ENCODE measurements around the gene STK4. TPM values are rescaled to one million over a fixed set of nuclear protein-coding genes. Genes with fewer than 3 reads are reported as not detected.
A peak's percentile ranks its signal among the peaks of the same experiment; 100 is the strongest.

STK4 gene
- total RNA-seq, 6 experiments from 2014 or later: 34.3 to 46.6 (median 36.6) TPM

DNA sequence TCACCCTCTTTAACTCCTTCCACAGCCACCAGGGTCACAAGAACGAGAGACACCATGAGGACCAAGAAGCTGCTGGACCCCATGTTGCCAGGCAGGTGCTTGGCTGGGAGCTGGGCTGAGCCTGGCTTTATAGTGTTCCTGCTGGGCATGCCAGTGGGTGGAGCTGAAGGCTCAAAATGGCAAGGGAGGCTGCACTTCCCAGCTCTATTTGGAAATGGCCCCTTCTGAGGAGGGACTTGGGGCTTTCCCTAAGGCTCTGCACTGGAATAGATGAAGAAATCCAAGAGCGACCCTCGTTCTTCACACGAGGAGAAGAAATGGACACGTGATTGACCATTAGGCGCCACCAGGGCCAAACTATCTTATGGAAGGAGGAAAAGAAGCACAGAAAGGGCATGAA is 158.1 kb downstream of the STK4 start, which contains the start of gene WFDC12:
Gene WFDC12, minus strand, starts transcription at position 101 of the 400 bp plus-strand sequence. Its CDS starts 18 bp downstream, at position 83.
- H3K9me3 Mint-ChIP-seq: no peaks in the 10 kb centered on the region
- DNase-seq: no peak
- H3K27me3 Mint-ChIP-seq (ENCODE audit: insufficient read depth): peaks cover 12% of the 10 kb centered on the region
- TF ChIP-seq, protein P1, sequence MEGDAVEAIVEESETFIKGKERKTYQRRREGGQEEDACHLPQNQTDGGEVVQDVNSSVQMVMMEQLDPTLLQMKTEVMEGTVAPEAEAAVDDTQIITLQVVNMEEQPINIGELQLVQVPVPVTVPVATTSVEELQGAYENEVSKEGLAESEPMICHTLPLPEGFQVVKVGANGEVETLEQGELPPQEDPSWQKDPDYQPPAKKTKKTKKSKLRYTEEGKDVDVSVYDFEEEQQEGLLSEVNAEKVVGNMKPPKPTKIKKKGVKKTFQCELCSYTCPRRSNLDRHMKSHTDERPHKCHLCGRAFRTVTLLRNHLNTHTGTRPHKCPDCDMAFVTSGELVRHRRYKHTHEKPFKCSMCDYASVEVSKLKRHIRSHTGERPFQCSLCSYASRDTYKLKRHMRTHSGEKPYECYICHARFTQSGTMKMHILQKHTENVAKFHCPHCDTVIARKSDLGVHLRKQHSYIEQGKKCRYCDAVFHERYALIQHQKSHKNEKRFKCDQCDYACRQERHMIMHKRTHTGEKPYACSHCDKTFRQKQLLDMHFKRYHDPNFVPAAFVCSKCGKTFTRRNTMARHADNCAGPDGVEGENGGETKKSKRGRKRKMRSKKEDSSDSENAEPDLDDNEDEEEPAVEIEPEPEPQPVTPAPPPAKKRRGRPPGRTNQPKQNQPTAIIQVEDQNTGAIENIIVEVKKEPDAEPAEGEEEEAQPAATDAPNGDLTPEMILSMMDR (IDR thresholded peaks at IDR 0.05): no peak
- H3K27ac Mint-ChIP-seq: no peak within 1 kb of the TSS
- H3K4me1 Mint-ChIP-seq (ENCODE audit: low read depth): no peaks in the 10 kb centered on the region
- H3K36me3 Mint-ChIP-seq (ENCODE audit: low read depth): no peaks in the 10 kb centered on the region
- no peak within 1 kb of the TSS for H3K4me3 Mint-ChIP-seq

DNA sequence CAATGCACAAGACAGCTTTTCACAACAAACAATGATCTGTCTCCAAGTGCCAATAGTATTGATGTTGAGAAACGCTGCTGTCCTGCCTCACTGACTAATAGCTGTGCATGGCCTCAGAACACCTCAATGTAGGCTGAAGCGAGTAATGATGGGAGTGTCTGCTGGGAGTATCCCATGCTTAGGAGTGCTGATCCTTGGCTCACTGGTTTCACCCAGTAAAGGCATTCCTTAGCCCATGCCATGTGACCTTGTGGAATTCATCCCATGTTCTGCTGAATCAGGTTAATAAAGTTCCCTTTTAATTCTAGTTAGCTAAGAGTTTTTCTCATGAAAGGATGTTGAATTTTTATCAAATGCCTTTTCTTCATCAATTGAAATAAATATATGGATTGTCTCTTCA is 161.8 kb downstream of the STK4 start:
- Mint-ChIP-seq H3K36me3 (ENCODE audit: low read depth) (no peaks in the 10 kb centered on the region), H3K4me1 (ENCODE audit: low read depth) (no peaks in the 10 kb centered on the region), H3K27ac (no peak overlapping the region), H3K9me3 (no peaks in the 10 kb centered on the region), H3K4me3 (no peak overlapping the region), H3K27me3 (ENCODE audit: insufficient read depth) (peaks cover 14% of the 10 kb centered on the region)
- DNase-seq: peak; percentile 17
- TF ChIP-seq, protein P1 (IDR thresholded peaks at IDR 0.05): no peak

Other genes with a start within 250 kb of the STK4 start
- under 1 TPM in 5 of 6 experiments, not detected in 1; 0.07 to 0.28 (median 0.21) TPM for gene KCNK15, start 220.6 kb upstream of the STK4 start, total RNA-seq (2021; fragmentation: NEBNext Ultra II Directional; extraction: Animal tissue kit (Norgen Biotek cat#: 25700))
- gene RIMS4, start 156.0 kb upstream of the STK4 start, total RNA-seq (2021; fragmentation: NEBNext Ultra II Directional; extraction: Animal tissue kit (Norgen Biotek cat#: 25700)): not detected
- 100 to 1,000 TPM; 284 to 315 (median 301) TPM for gene YWHAB, start 80.8 kb upstream of the STK4 start, total RNA-seq (2021; fragmentation: NEBNext Ultra II Directional; extraction: Animal tissue kit (Norgen Biotek cat#: 25700))
- 10 to 100 TPM; 14.4 to 22.4 (median 16.6) TPM for gene PABPC1L, start 56.5 kb upstream of the STK4 start, total RNA-seq (2021; fragmentation: NEBNext Ultra II Directional; extraction: Animal tissue kit (Norgen Biotek cat#: 25700))
- 10 to 100 TPM; 88.5 to 96.5 (median 93.0) TPM for gene TOMM34, start 6.1 kb upstream of the STK4 start, total RNA-seq (2021; fragmentation: NEBNext Ultra II Directional; extraction: Animal tissue kit (Norgen Biotek cat#: 25700))
- under 1 TPM; 0.46 to 0.95 (median 0.73) TPM for gene KCNS1, start 134.6 kb downstream of the STK4 start, total RNA-seq (2021; fragmentation: NEBNext Ultra II Directional; extraction: Animal tissue kit (Norgen Biotek cat#: 25700))
- gene WFDC5, start 148.7 kb downstream of the STK4 start, total RNA-seq (2021; fragmentation: NEBNext Ultra II Directional; extraction: Animal tissue kit (Norgen Biotek cat#: 25700)): not detected
- not detected for gene WFDC12, start 158.0 kb downstream of the STK4 start, total RNA-seq (2021; fragmentation: NEBNext Ultra II Directional; extraction: Animal tissue kit (Norgen Biotek cat#: 25700))
- gene PI3, start 208.4 kb downstream of the STK4 start, total RNA-seq (2021; fragmentation: NEBNext Ultra II Directional; extraction: Animal tissue kit (Norgen Biotek cat#: 25700)): not detected
- not detected for gene SEMG1, start 240.5 kb downstream of the STK4 start, total RNA-seq (2021; fragmentation: NEBNext Ultra II Directional; extraction: Animal tissue kit (Norgen Biotek cat#: 25700))

All from HFFc6 (cell line).